GM21381 (cell line): Measurements from ENCODE around the gene ZNF445.
"Not testable (repeated sequence)": the region's sequence is repeated elsewhere in the genome, so short reads cannot be mapped to it uniquely, and the experiment has no call there.

ENCODE experiments used
- ATAC-seq: cut with Tn5 transposase; IDR thresholded peaks from one replicate; pipeline ENCODE4 v1.9.1; 2021; ENCODE audit warnings: mild to moderate bottlenecking, moderate library complexity; ENCODE audit not compliant: unreplicated experiment

ZNF445 gene

DNA sequence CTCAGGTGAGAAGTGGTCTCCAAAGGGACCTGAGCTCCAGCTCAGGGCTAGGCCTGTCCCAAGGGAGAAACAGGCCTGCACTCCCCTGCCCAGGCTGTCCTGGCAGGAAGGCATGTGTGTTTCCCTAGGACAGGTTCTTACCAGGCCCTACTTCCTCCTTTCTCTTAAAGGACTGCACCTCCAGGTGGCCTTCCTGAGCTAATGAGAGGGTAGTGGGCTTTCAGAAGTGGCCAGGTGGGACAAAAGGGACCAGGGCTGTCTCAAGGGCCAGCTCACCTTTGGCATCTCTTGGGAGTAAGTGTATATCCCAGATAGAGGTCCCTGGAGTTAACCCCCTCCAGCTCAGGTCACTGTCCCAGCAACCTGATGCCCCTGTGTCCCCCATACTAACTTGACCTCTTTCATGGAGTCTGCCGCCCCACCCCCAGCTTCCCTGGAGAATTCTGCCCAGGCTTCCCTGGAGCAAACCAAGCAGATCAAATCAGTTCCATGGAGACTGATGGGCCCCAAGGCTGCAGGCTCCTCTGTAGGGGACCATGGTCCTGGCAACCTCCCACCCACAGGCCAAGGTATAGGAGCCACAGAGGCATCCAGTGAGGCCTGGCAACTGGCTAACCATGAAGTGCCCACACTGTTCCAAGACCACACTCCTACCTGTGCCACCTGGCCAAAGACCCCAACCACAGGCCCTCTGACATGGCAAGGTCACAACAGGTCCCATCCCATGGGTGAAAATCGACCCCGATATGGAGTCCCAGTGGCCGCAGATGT lies 67.6 kb downstream of the ZNF445 start:
- ATAC-seq: no peak

DNA sequence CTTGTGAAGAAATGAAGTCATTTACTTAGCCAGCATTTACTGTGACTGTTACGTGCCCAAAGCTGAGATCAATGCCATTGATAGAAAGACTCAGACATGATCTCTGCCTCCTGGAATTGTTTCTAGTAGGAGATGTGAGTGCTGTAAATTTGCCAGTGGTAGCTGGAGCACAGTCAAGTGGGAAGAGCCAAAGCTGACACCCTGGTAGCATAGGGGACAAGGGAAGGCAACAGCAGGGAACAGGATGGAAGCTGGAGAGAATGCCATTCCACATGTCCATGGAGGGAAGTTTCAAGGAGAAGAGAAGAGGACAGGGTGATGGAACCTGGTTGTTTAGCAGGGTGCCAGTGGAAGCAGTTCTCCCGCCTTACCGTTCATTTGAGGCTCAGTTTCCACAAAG lies 74.9 kb downstream of the ZNF445 start:
- ATAC-seq: no peak

DNA sequence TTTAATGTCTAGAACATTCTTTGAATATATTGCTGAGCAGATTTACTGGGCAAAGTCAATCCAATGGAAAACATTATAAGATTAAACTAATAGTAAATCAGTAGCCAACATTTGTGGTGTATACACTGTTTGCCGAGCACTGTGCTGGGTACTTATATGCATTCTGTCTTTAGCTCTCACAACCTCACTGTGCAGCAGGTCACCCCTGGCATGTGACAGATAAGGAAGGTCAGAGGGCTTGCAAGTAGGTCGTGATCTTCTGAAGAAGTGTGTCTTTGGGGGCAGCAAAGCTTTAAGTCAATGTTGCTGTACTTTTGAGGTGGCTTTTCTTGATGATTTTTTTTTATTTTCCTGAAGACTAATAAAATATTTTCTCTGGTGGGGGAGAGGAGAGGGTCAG lies 76.7 kb downstream of the ZNF445 start:
- ATAC-seq: no peak

DNA sequence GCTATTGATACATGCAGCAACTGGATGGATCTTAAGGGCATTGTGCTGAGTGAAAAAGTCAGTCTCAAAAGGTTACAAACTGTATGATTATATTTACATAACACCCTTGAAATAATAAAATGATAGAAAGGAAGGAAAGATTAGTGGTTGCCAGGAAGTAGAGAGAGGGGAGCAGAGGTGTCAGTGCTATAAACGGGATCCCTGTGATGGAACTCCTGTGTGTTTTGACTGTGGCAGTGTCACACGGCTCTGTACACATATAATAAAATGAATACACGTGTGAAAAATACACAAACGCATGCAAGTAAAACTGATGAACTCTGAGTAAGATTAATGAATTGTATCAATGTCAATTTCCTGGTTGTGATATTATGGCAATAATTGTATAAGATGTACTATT lies 78.6 kb downstream of the ZNF445 start:
- ATAC-seq: no peak

DNA sequence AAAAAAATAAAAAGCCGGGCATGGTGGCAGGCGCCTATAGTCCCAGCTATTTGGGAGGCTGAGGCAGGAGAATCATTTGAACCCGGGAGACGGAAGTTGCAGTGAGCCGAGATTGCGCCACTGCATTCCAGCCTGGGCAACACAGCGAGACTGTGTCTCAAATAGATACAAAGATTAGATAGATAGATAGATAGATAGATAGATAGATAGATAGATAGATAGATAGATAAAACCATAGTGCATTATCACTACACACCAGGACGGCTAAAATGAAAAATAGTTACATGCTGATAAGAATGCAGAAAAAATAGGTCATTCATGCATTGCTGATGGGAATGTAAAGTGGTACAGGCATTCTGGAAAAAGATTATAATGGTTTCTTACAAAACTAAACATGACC lies 79.2 kb downstream of the ZNF445 start:
- ATAC-seq: not testable (repeated sequence)

DNA sequence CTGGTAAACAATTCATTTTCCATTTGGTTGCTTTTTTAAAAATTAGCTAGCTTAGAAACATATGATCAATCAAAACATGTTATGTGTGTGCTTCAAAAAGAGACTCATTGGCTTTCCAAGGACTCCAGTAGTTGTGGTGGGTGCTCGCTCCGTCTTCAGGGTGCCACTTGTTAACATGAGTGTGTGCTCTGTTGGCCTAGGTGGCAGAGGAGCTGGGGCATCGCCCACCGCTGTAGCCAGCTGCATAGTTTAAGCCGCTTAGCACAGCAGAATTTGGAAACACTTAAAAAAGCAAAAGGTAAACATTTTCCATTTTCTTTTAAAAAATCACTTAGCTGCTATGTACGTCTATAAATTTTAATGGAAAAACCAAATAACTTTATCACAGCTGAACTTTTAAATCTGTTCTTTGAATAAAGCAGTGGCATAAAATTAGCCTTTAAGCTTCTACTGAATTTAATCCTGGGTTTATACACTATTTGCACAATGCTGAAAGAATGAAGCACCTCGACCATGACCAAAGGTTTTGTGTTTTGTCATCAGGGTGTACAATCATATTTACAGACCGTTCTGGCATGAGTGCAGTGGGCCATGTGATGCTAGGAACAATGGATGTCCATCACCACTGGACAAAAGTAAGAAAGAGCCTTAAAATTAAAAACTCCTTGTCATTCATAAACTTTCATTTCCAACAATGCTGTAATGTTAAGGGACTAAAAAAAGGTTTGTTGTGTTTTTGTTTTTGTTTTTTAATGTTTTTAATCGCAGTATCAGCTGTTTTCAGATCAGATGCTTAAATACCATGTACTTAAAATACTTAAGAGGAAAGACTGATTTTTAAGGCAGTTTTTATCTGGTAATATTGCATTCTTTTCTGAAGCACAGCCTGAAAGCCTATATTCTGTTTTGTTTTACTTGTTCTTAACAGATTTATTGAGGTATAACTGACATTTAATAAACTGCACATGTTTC lies 81.0 kb downstream of the ZNF445 start:
- ATAC-seq: no peak

DNA sequence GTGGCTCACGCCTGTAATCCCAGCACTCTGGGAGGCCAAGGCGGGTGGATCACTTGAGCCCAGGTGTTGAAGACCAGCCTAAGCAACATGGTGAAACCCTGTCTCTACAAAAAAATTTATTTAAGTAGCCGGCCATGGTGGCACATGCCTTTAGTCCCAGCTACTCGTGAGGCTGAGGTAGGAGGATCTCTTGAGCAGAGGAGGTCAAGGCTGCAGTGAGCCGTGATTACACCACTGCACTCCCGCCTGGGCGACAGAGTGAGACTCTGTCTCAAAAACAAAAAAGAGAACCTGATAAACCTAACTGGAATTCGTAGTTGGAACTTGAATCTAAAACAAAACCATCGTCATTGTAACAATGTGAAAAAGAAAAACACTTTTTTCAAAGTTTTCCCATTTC lies 81.8 kb downstream of the ZNF445 start:
- ATAC-seq: no peak

DNA sequence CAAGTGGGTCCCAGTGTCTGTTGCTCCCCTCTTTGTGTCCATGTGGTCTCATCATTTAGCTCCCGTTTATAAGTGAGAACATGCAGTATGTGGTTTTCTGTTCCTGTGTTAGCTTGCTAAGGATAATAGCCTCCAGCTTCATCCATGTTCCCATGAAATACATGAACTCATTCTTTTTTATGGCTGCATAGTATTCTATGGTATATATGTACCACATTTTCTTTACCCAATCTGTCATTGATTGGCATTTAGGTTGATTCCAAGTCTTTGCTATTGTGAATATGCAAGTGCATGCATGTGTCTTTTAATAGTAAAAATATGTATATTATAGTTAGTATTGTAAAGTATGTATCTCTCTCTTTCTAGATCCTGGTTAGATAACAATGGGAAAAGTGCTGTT lies 85.0 kb downstream of the ZNF445 start:
- ATAC-seq: no peak

DNA sequence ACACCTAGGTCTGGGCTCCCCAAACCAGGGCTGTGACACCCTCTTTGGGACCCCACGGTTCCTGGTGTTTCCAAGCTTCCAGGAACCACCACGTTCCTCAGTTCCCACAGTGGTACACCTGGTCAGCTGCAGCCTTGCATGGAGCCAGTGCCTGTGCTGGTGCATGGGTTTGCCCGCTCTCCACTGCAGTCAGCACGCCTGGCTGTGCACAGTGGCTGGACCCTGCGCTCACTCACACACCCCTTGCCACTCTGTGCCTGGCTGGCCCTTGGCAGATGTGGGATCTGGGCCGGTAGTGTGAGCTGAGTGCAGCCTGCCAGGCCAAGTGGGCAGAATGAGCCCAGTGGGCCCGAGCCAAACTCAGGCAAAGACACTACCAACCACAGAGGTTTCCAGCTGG lies 90.1 kb downstream of the ZNF445 start:
- ATAC-seq: no peak
